ENCODE results near the gene MMP24.

DNA sequence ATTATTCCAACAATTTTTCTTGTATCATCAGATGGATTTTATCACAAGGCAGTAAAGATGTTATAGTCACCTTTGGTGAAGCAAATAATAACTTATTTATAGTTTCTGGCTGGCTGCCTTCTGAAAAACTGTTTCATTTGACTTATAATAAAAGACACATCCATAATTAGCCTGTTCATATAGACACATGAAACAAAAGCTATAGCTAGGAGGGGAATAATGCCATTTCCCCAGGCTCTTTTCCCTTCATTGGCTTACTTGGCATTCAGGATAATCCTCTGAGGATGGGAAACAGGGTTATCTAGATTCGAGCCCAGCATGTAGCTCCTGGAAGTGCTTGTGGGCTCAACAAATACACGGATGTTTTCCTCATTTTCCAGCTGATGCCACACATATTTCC, 17.5 kb downstream of the MMP24 start:
- TF ChIP-seq, protein P1, sequence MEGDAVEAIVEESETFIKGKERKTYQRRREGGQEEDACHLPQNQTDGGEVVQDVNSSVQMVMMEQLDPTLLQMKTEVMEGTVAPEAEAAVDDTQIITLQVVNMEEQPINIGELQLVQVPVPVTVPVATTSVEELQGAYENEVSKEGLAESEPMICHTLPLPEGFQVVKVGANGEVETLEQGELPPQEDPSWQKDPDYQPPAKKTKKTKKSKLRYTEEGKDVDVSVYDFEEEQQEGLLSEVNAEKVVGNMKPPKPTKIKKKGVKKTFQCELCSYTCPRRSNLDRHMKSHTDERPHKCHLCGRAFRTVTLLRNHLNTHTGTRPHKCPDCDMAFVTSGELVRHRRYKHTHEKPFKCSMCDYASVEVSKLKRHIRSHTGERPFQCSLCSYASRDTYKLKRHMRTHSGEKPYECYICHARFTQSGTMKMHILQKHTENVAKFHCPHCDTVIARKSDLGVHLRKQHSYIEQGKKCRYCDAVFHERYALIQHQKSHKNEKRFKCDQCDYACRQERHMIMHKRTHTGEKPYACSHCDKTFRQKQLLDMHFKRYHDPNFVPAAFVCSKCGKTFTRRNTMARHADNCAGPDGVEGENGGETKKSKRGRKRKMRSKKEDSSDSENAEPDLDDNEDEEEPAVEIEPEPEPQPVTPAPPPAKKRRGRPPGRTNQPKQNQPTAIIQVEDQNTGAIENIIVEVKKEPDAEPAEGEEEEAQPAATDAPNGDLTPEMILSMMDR (IDR thresholded peaks at IDR 0.05; ENCODE audit: low read length) = no peak
- TF ChIP-seq EZH2 (IDR thresholded peaks at IDR 0.05; ENCODE audit: borderline replicate concordance, low read length) = no peak

Data from OCI-LY1 (cell line).